SK-N-SH treated with all-trans-retinoic acid at 6 μM for 48 hours (cell line): ENCODE results near the gene ELFN2.

Source experiments
- ATAC-seq: fragments of 200-7000 bp; cut with Tn5 transposase; 3 replicates; pipeline ENCODE4 v1.9.1; 2020; ENCODE audit warnings: mild to moderate bottlenecking, moderate library complexity
- ARNTL ChIP-seq: fragments of 450-650 bp; formaldehyde crosslinking; IDR thresholded peaks from 2 replicates; pipeline ENCODE4 v1.5.0; 2020; ENCODE audit warnings: low read depth, mild to moderate bottlenecking, moderate library complexity, borderline replicate concordance
- BACH2 ChIP-seq: fragments of 250-450 bp; sonication (Bioruptor Pico); IDR thresholded peaks from 2 replicates; pipeline ENCODE4 v1.9.0; 2021; ENCODE audit warnings: mild to moderate bottlenecking, borderline replicate concordance
- CSDC2 ChIP-seq: fragments of 250-450 bp; sonication (Bioruptor Pico); IDR thresholded peaks from 2 replicates; pipeline ENCODE4 v1.5.0; 2020; ENCODE audit warnings: mild to moderate bottlenecking, moderate library complexity
- ESRRG ChIP-seq: fragments of 250-450 bp; sonication (Bioruptor Pico); IDR thresholded peaks from 2 replicates; pipeline ENCODE4 v1.6.1; 2021; ENCODE audit warnings: mild to moderate bottlenecking
- GLIS3 ChIP-seq: fragments of 250-450 bp; sonication (Bioruptor Pico); IDR thresholded peaks from 2 replicates; pipeline ENCODE4 v1.5.0; 2020; ENCODE audit warnings: mild to moderate bottlenecking, moderate library complexity
- ISL1 ChIP-seq: fragments of 250-450 bp; sonication (Bioruptor Pico); IDR thresholded peaks from 2 replicates; pipeline ENCODE4 v2.1.2; 2022; ENCODE audit warnings: mild to moderate bottlenecking, moderate library complexity
- OSR1 ChIP-seq: fragments of 250-450 bp; sonication (Bioruptor Pico); IDR thresholded peaks from 2 replicates; pipeline ENCODE4 v1.8.0; 2022; ENCODE audit warnings: moderate library complexity, mild to moderate bottlenecking, inconsistent platforms
- PPARA ChIP-seq: fragments of 250-450 bp; sonication (Bioruptor Pico); IDR thresholded peaks from 2 replicates; pipeline ENCODE4 v1.5.0; 2020; ENCODE audit warnings: mild to moderate bottlenecking, borderline replicate concordance
- SNAI2 ChIP-seq: fragments of 250-450 bp; sonication (Bioruptor Pico); IDR thresholded peaks from 2 replicates; pipeline ENCODE4 v1.5.0; 2020; ENCODE audit warnings: mild to moderate bottlenecking, moderate library complexity
- TCF4 ChIP-seq: fragments of 250-450 bp; sonication (Bioruptor Pico); IDR thresholded peaks from 2 replicates; pipeline ENCODE4 v1.8.0; 2021; ENCODE audit warnings: mild to moderate bottlenecking, moderate library complexity, borderline replicate concordance
- TOX ChIP-seq: fragments of 250-450 bp; sonication (Bioruptor Pico); IDR thresholded peaks from 2 replicates; pipeline ENCODE4 v1.8.0; 2021; ENCODE audit warnings: mild to moderate bottlenecking, moderate library complexity, borderline replicate concordance
- ZFP3 ChIP-seq: fragments of 250-450 bp; sonication (Bioruptor Pico); IDR thresholded peaks from 2 replicates; pipeline ENCODE4 v1.5.0; 2020; ENCODE audit warnings: mild to moderate bottlenecking, moderate library complexity
- ZFP30 ChIP-seq: fragments of 450-650 bp; formaldehyde crosslinking; IDR thresholded peaks from 2 replicates; pipeline ENCODE4 v1.5.0; 2022; ENCODE audit warnings: mild to moderate bottlenecking, moderate library complexity
- ZNF565 ChIP-seq: fragments of 450-650 bp; formaldehyde crosslinking; conservative IDR thresholded peaks from 2 replicates; pipeline ENCODE4 v1.5.0; 2020; ENCODE audit warnings: low read depth, mild to moderate bottlenecking, moderate library complexity
- ZNF70 ChIP-seq: fragments of 450-650 bp; formaldehyde crosslinking; IDR thresholded peaks from 2 replicates; pipeline ENCODE4 v1.5.0; 2020; ENCODE audit warnings: mild to moderate bottlenecking, moderate library complexity
- ZNF8 ChIP-seq: fragments of 450-650 bp; formaldehyde crosslinking; IDR thresholded peaks from 2 replicates; pipeline ENCODE4 v1.5.0; 2020; ENCODE audit warnings: mild to moderate bottlenecking, moderate library complexity
- TF ChIP-seq, protein P1 (sequence below): fragments of 250-450 bp; sonication (Bioruptor Pico); IDR thresholded peaks from 2 replicates; pipeline ENCODE4 v1.8.0; 2021; ENCODE audit warnings: low read depth, mild to moderate bottlenecking, moderate library complexity, borderline replicate concordance
- TF ChIP-seq, protein P2 (sequence below): fragments of 250-450 bp; sonication (Bioruptor Pico); IDR thresholded peaks from 2 replicates; pipeline ENCODE4 v1.8.0; 2020; ENCODE audit warnings: mild to moderate bottlenecking, moderate library complexity, borderline replicate concordance
- TF ChIP-seq, protein P3 (sequence below): fragments of 250-450 bp; sonication (Bioruptor Pico); IDR thresholded peaks from 2 replicates; pipeline ENCODE4 v1.5.0; 2020; ENCODE audit warnings: mild to moderate bottlenecking, moderate library complexity
- TF ChIP-seq, protein P4 (sequence below): fragments of 250-450 bp; sonication (Bioruptor Pico); IDR thresholded peaks from 2 replicates; pipeline ENCODE4 v1.5.1; 2020; ENCODE audit warnings: low read depth, mild to moderate bottlenecking, moderate library complexity

Gene ELFN2

DNA sequence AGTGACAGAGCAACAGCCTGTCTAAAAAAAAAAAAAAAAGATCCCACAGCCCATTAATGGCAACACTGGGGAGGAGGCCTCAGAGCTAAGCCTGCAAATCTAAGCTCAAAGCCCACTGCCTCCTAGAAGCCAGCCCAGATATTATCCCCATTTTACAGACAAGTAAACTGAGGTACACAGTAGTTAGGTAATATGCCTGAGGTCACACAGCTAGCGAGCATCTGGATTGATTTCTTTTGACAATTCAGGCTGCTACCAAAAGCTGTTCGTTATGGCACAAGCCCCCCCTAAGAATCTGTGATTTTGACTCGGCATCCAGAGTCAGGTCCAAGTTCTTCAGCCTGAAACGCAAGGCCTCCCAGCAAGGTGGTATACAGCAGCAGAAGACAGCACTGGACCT lies 13.7 kb downstream of the ELFN2 start:
- TF ChIP-seq ESRRG (no peak), PPARA (CRISPR knock-in tag) (no peak), GLIS3 (CRISPR knock-in tag) (no peak), ZNF70 (CRISPR knock-in tag) (no peak), SNAI2 (CRISPR knock-in tag) (no peak), ISL1 (CRISPR knock-in tag) (no peak), ZFP30 (CRISPR knock-in tag) (no peak)
- TF ChIP-seq, protein P1, sequence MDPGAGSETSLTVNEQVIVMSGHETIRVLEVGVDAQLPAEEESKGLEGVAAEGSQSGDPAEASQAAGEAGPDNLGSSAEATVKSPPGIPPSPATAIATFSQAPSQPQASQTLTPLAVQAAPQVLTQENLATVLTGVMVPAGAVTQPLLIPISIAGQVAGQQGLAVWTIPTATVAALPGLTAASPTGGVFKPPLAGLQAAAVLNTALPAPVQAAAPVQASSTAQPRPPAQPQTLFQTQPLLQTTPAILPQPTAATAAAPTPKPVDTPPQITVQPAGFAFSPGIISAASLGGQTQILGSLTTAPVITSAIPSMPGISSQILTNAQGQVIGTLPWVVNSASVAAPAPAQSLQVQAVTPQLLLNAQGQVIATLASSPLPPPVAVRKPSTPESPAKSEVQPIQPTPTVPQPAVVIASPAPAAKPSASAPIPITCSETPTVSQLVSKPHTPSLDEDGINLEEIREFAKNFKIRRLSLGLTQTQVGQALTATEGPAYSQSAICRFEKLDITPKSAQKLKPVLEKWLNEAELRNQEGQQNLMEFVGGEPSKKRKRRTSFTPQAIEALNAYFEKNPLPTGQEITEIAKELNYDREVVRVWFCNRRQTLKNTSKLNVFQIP (CRISPR knock-in tag): no peak

DNA sequence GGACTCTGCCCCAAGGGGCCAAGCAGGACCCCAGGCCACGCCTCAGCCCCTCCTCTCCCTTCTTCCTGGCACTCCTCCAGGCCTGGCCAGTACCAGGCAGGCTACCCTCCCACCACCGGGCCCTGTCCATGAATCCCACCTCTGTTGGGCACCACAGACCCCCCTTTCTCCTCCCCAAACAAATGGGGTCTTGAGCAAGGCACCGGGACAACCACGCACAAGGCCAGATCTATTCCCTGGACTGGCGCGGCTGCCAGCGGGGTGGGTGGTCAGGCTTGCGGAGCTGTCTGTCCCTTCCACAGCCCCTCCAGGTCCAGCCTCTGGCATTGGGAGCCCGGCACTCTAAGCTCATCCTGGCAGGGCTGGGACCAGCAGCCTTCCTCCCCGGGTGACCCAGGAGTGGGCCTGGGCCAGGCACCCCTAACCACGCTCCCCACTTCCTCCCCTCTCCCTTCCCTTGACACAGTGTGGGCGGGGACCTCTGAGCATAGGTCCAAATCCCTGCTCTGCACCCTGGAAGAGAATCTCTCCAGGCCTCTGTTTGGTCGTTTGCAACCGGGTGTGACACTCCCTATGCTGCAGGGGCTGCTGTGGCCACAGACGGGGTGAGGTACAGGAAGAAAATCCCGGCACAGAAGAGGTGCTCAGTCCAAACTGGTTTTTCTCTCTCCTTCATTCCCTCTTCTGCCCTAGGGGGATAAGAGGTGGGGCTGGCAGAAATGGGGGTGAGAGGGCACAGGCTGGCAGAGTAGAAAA lies 14.6 kb downstream of the ELFN2 start:
- TF ChIP-seq ZFP3 (CRISPR knock-in tag): no peak
- TF ChIP-seq ARNTL (CRISPR knock-in tag): no peak
- TF ChIP-seq, protein P1 (CRISPR knock-in tag): no peak
- TF ChIP-seq, protein P2, sequence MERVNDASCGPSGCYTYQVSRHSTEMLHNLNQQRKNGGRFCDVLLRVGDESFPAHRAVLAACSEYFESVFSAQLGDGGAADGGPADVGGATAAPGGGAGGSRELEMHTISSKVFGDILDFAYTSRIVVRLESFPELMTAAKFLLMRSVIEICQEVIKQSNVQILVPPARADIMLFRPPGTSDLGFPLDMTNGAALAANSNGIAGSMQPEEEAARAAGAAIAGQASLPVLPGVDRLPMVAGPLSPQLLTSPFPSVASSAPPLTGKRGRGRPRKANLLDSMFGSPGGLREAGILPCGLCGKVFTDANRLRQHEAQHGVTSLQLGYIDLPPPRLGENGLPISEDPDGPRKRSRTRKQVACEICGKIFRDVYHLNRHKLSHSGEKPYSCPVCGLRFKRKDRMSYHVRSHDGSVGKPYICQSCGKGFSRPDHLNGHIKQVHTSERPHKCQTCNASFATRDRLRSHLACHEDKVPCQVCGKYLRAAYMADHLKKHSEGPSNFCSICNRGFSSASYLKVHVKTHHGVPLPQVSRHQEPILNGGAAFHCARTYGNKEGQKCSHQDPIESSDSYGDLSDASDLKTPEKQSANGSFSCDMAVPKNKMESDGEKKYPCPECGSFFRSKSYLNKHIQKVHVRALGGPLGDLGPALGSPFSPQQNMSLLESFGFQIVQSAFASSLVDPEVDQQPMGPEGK (CRISPR knock-in tag): no peak
- TF ChIP-seq, protein P3, sequence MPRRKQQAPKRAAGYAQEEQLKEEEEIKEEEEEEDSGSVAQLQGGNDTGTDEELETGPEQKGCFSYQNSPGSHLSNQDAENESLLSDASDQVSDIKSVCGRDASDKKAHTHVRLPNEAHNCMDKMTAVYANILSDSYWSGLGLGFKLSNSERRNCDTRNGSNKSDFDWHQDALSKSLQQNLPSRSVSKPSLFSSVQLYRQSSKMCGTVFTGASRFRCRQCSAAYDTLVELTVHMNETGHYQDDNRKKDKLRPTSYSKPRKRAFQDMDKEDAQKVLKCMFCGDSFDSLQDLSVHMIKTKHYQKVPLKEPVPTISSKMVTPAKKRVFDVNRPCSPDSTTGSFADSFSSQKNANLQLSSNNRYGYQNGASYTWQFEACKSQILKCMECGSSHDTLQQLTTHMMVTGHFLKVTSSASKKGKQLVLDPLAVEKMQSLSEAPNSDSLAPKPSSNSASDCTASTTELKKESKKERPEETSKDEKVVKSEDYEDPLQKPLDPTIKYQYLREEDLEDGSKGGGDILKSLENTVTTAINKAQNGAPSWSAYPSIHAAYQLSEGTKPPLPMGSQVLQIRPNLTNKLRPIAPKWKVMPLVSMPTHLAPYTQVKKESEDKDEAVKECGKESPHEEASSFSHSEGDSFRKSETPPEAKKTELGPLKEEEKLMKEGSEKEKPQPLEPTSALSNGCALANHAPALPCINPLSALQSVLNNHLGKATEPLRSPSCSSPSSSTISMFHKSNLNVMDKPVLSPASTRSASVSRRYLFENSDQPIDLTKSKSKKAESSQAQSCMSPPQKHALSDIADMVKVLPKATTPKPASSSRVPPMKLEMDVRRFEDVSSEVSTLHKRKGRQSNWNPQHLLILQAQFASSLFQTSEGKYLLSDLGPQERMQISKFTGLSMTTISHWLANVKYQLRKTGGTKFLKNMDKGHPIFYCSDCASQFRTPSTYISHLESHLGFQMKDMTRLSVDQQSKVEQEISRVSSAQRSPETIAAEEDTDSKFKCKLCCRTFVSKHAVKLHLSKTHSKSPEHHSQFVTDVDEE (CRISPR knock-in tag): no peak
- TF ChIP-seq OSR1 (CRISPR knock-in tag): no peak
- TF ChIP-seq BACH2 (CRISPR knock-in tag): no peak
- TF ChIP-seq SNAI2 (CRISPR knock-in tag): no peak
- TF ChIP-seq CSDC2 (CRISPR knock-in tag): no peak
- TF ChIP-seq ISL1 (CRISPR knock-in tag): no peak
- TF ChIP-seq, protein P4, sequence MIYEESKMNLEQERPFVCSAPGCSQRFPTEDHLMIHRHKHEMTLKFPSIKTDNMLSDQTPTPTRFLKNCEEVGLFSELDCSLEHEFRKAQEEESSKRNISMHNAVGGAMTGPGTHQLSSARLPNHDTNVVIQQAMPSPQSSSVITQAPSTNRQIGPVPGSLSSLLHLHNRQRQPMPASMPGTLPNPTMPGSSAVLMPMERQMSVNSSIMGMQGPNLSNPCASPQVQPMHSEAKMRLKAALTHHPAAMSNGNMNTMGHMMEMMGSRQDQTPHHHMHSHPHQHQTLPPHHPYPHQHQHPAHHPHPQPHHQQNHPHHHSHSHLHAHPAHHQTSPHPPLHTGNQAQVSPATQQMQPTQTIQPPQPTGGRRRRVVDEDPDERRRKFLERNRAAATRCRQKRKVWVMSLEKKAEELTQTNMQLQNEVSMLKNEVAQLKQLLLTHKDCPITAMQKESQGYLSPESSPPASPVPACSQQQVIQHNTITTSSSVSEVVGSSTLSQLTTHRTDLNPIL (CRISPR knock-in tag): no peak
- TF ChIP-seq TOX: no peak
- no peak for TF ChIP-seq TCF4 (CRISPR knock-in tag)
- TF ChIP-seq, all 23 proteins: peak for 0
- no peak for ATAC-seq

More for the DNA sequence above, 13.7 kb downstream of the ELFN2 start:
- no peak for ATAC-seq

DNA sequence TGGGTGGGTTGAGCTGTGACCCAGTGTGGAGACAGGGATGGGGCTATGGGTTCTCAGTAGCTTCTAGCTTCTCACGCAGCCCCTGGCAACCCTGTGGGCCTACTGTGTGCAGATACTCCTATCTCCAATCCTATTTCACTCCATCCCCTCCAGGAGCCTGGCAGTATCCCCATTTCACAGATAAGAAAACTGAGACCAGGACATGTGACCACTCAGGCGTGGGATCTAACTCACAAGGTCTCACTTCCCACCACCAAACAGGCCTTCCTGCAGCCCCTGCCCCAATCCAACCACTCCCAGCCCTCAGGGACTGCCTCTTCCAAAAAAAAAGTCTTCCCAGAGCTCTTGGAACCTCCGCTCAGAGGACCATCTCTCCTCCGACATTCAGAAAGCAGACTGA lies 15.6 kb downstream of the ELFN2 start:
- no peak for ATAC-seq
- TF ChIP-seq ZNF565 (CRISPR knock-in tag): no peak
- no peak for TF ChIP-seq ZNF8
- TF ChIP-seq, protein P3 (CRISPR knock-in tag): no peak
- no peak for TF ChIP-seq CSDC2 (CRISPR knock-in tag)
- TF ChIP-seq BACH2 (CRISPR knock-in tag): no peak
- no peak for TF ChIP-seq TCF4 (CRISPR knock-in tag)
- TF ChIP-seq ZFP30 (CRISPR knock-in tag): no peak
